ENCODE measurements around the gene CENPH.
"Not testable (repeated sequence)": the region's sequence is repeated elsewhere in the genome, so short reads cannot be mapped to it uniquely, and the experiment has no call there.

CENPH gene

GRCh38 chr5:69158039-69158438 lies 31.3 kb upstream of the CENPH start:
- DNase-seq (ENCODE audit: low spot score), result no peak

GRCh38 chr5:69160651-69161050 lies 28.7 kb upstream of the CENPH start:
- DNase-seq (ENCODE audit: low spot score), result no peak
- TF ChIP-seq CTCF (IDR thresholded peaks at IDR 0.05; ENCODE audit: extremely low read depth, missing control alignments), result no peak

More at GRCh38 chr5:69158039-69158438, 31.3 kb upstream of the CENPH start:
- TF ChIP-seq CTCF (IDR thresholded peaks at IDR 0.05; ENCODE audit: extremely low read depth, missing control alignments), result no peak

GRCh38 chr5:69166686-69167492 lies 22.5 kb upstream of the CENPH start, which contains the start of gene CCNB1:
Gene CCNB1 (plus strand): TSS chr5:69167150. CDS start chr5:69167263, 113 bp downstream.
- DNase-seq (ENCODE audit: low spot score), result peak; percentile 97
- no peak for TF ChIP-seq CTCF (IDR thresholded peaks at IDR 0.05; ENCODE audit: extremely low read depth, missing control alignments)

GRCh38 chr5:69167493-69167855 lies 21.9 kb upstream of the CENPH start:
- TF ChIP-seq CTCF (IDR thresholded peaks at IDR 0.05; ENCODE audit: extremely low read depth, missing control alignments), result no peak
- DNase-seq (ENCODE audit: low spot score), result peak; percentile 20

GRCh38 chr5:69167929-69168328 lies 21.5 kb upstream of the CENPH start:
- no peak for TF ChIP-seq CTCF (IDR thresholded peaks at IDR 0.05; ENCODE audit: extremely low read depth, missing control alignments)
- DNase-seq (ENCODE audit: low spot score), result no peak

GRCh38 chr5:69170495-69170894 lies 18.9 kb upstream of the CENPH start:
- no peak for DNase-seq (ENCODE audit: low spot score)
- TF ChIP-seq CTCF (IDR thresholded peaks at IDR 0.05; ENCODE audit: extremely low read depth, missing control alignments), result no peak

GRCh38 chr5:69170969-69171368 lies 18.4 kb upstream of the CENPH start:
- DNase-seq (ENCODE audit: low spot score), result no peak
- TF ChIP-seq CTCF (IDR thresholded peaks at IDR 0.05; ENCODE audit: extremely low read depth, missing control alignments), result no peak

- not testable (repeated sequence) for DNase-seq (ENCODE audit: low spot score)
Measured at GRCh38 chr5:69181659-69182293, 7.6 kb upstream of the CENPH start.

Data from GM20000 (cell line).